ENCODE measurements around the gene TMEM132E.

- no peak for TF ChIP-seq RARB (CRISPR knock-in tag; IDR thresholded peaks at IDR 0.05)
- no peak for TF ChIP-seq SNAI2 (CRISPR knock-in tag; IDR thresholded peaks at IDR 0.05)
- no peak for TF ChIP-seq TSHZ2 (CRISPR knock-in tag; IDR thresholded peaks at IDR 0.05)
- no peak for TF ChIP-seq CREB5 (CRISPR knock-in tag; IDR thresholded peaks at IDR 0.05; ENCODE audit: low read depth)
- no peak for TF ChIP-seq PATZ1 (CRISPR knock-in tag; IDR thresholded peaks at IDR 0.05; ENCODE audit: borderline replicate concordance)
- no peak for TF ChIP-seq ZFP3 (CRISPR knock-in tag; IDR thresholded peaks at IDR 0.05)
- no peak for TF ChIP-seq ARNTL (CRISPR knock-in tag; IDR thresholded peaks at IDR 0.05; ENCODE audit: borderline replicate concordance, low read depth)
- no peak for TF ChIP-seq POU6F1 (CRISPR knock-in tag; IDR thresholded peaks at IDR 0.05; ENCODE audit: borderline replicate concordance, low read depth)
- no peak for TF ChIP-seq ISL1 (CRISPR knock-in tag; IDR thresholded peaks at IDR 0.05)
- no peak for TF ChIP-seq ZNF565 (CRISPR knock-in tag; conservative IDR thresholded peaks at IDR 0.05; ENCODE audit: low read depth)
- TF ChIP-seq ZNF8 (CRISPR knock-in tag; IDR thresholded peaks at IDR 0.05) = no peak
- TF ChIP-seq ZFP30 (CRISPR knock-in tag; IDR thresholded peaks at IDR 0.05) = no peak
- no peak for TF ChIP-seq TCF4 (CRISPR knock-in tag; IDR thresholded peaks at IDR 0.05; ENCODE audit: borderline replicate concordance)
Observed at GRCh38 chr17:34575182-34575581, 4.2 kb upstream of the TMEM132E start.

Data from SK-N-SH treated with all-trans-retinoic acid at 6 μM for 48 hours (cell line).